HFFc6 (cell line): ENCODE measurements around the gene NHP2. TPM values are rescaled to one million over a fixed set of nuclear protein-coding genes. Genes with fewer than 3 reads are reported as not detected.

Experiments
- DNase-seq: peaks from one replicate; pipeline ENCODE4 v3.0.0-alpha.2; 2018
- H3K27ac Mint-ChIP-seq: 2 replicates; pipeline ENCODE4 v1.8.0; 2020; ENCODE audit warnings: mild to moderate bottlenecking, mixed read lengths
- H3K27me3 Mint-ChIP-seq: 2 replicates; pipeline ENCODE4 v1.8.0; 2021; ENCODE audit warnings: mild to moderate bottlenecking, moderate library complexity, mixed read lengths; ENCODE audit not compliant: insufficient read depth
- H3K36me3 Mint-ChIP-seq: 2 replicates; pipeline ENCODE4 v1.8.0; 2021; ENCODE audit warnings: low read depth, mixed read lengths
- H3K4me1 Mint-ChIP-seq: 2 replicates; pipeline ENCODE4 v1.8.0; 2020; ENCODE audit warnings: low read depth, mixed read lengths
- H3K4me3 Mint-ChIP-seq: 2 replicates; pipeline ENCODE4 v1.8.0; 2020; ENCODE audit warnings: mild to moderate bottlenecking, moderate library complexity, mixed read lengths
- H3K9me3 Mint-ChIP-seq: 2 replicates; pipeline ENCODE4 v1.8.0; 2020; ENCODE audit warnings: mild to moderate bottlenecking, mixed read lengths
- CTCF ChIP-seq: fragments of 200-600 bp; sonication (generic); IDR thresholded peaks from 2 replicates; pipeline ENCODE4 v1.5.0; 2021; ENCODE audit warnings: antibody characterized with exemption, mild to moderate bottlenecking
- total RNA-seq, 6 experiments: library from RNA; stranded (reverse); fragmentation: NEBNext Ultra II Directional; extraction: Animal tissue kit (Norgen Biotek cat#: 25700); gene quantifications; 2 replicates in 1 of 6; 3 replicates in 5 of 6; pipeline ENCODE4 v1.2.3, GENCODE V29; 2021

Gene NHP2
- total RNA-seq, 6 experiments from 2014 or later: 172 to 204 (median 184) TPM

GRCh38 chr5:178120607-178121357 is 32.9 kb downstream of the NHP2 start:
- DNase-seq: peak; percentile 1
- H3K27me3 Mint-ChIP-seq: peaks cover 13% of the 10 kb centered on the region
- H3K9me3 Mint-ChIP-seq: no peaks in the 10 kb centered on the region
- H3K27ac Mint-ChIP-seq: no peak overlapping the region
- no peaks in the 10 kb centered on the region for H3K36me3 Mint-ChIP-seq
- peak; percentile 66 for TF ChIP-seq CTCF
- no peaks in the 10 kb centered on the region for H3K4me1 Mint-ChIP-seq
- H3K4me3 Mint-ChIP-seq: no peak overlapping the region

- no peak for DNase-seq
- Mint-ChIP-seq H3K4me3 (no peak overlapping the region), H3K27me3 (peaks cover 16% of the 10 kb centered on the region), H3K36me3 (no peaks in the 10 kb centered on the region), H3K27ac (no peak overlapping the region), H3K9me3 (no peaks in the 10 kb centered on the region), H3K4me1 (no peaks in the 10 kb centered on the region)
- no peak for TF ChIP-seq CTCF
These were observed 33.6 kb downstream of the NHP2 start for GRCh38 chr5:178119915-178120606.

- no peaks in the 10 kb centered on the region for H3K4me1 Mint-ChIP-seq
- H3K4me3 Mint-ChIP-seq: no peak overlapping the region
- H3K27me3 Mint-ChIP-seq: peaks cover 23% of the 10 kb centered on the region
- TF ChIP-seq CTCF: no peak
- H3K9me3 Mint-ChIP-seq: no peaks in the 10 kb centered on the region
- no peaks in the 10 kb centered on the region for H3K36me3 Mint-ChIP-seq
- no peak for DNase-seq
- no peak overlapping the region for H3K27ac Mint-ChIP-seq
These were observed 35.6 kb downstream of the NHP2 start for GRCh38 chr5:178117923-178118701.

- peaks cover 28% of the 10 kb centered on the region for H3K27me3 Mint-ChIP-seq
- H3K9me3 Mint-ChIP-seq: peaks cover 5% of the 10 kb centered on the region; the same call in 1 of the 2 replicates
- no peaks in the 10 kb centered on the region for H3K4me1 Mint-ChIP-seq
- no peak for DNase-seq
- no peak overlapping the region for H3K4me3 Mint-ChIP-seq
- H3K36me3 Mint-ChIP-seq: no peaks in the 10 kb centered on the region; the same call in 1 of the 2 replicates
- no peak for TF ChIP-seq CTCF
- H3K27ac Mint-ChIP-seq: no peak overlapping the region
These were observed 37.4 kb downstream of the NHP2 start for GRCh38 chr5:178116143-178116885.

- H3K36me3 Mint-ChIP-seq: no peaks in the 10 kb centered on the region; the same call in 1 of the 2 replicates
- H3K27ac Mint-ChIP-seq: no peak overlapping the region
- no peak for DNase-seq
- no peak for TF ChIP-seq CTCF
- H3K9me3 Mint-ChIP-seq: peaks cover 5% of the 10 kb centered on the region; the same call in 1 of the 2 replicates
- H3K4me1 Mint-ChIP-seq: no peaks in the 10 kb centered on the region
- H3K27me3 Mint-ChIP-seq: peaks cover 26% of the 10 kb centered on the region
- no peak overlapping the region for H3K4me3 Mint-ChIP-seq
These were observed 37.9 kb downstream of the NHP2 start for GRCh38 chr5:178115814-178116142.
